Natural killer cell (primary cell): ENCODE data around the gene OR1I1. TPM values are rescaled to one million over a fixed set of nuclear protein-coding genes. Genes with fewer than 3 reads are reported as not detected.

Experiments
- ATAC-seq, 3 donors: fragments of 150-1000 bp in 2 of 3; fragments of 200-7000 bp in 1 of 3; cut with Tn5 transposase; 1 replicate in 1 of 3; 2 replicates in 2 of 3; pipeline ENCODE4 v1.10.0; 2021; ENCODE audit warnings: mild to moderate bottlenecking in 2 of 3, moderate library complexity in 2 of 3
- DNase-seq, 2 donors: peaks; one replicate each; pipeline versions ENCODE4 v3.0.0 to v3.0.0-alpha.2; 2013 to 2021; ENCODE audit warnings: mixed read lengths in 1 of 2
- H3K27ac ChIP-seq: one replicate; pipeline ENCODE4 v1.5.1; 2013; ENCODE audit warnings: mild to moderate bottlenecking, low read length
- H3K27me3 ChIP-seq: one replicate; pipeline ENCODE4 v1.6.1; 2013; ENCODE audit warnings: low read length; ENCODE audit not compliant: control insufficient read depth, insufficient read depth
- H3K36me3 ChIP-seq: one replicate; pipeline ENCODE4 v1.6.1; 2013; ENCODE audit warnings: low read length; ENCODE audit not compliant: control insufficient read depth, insufficient read depth
- H3K4me1 ChIP-seq: one replicate; pipeline ENCODE4 v1.6.1; 2013; ENCODE audit warnings: low read length; ENCODE audit not compliant: control insufficient read depth, insufficient read depth
- H3K4me3 ChIP-seq: one replicate; pipeline ENCODE4 v1.5.1; 2013; ENCODE audit warnings: low read length
- H3K9me3 ChIP-seq: one replicate; pipeline ENCODE4 v1.6.1; 2013; ENCODE audit warnings: low read length; ENCODE audit not compliant: control insufficient read depth, insufficient read depth
- H3K27ac Mint-ChIP-seq, 2 donors: one replicate each; pipeline ENCODE4 v1.8.0; 2022; ENCODE audit warnings: mild to moderate bottlenecking in 2 of 2, mixed read lengths in 2 of 2, moderate library complexity in 1 of 2
- H3K27me3 Mint-ChIP-seq, 2 donors: one replicate each; pipeline ENCODE4 v1.8.0; 2022; ENCODE audit warnings: low read depth in 2 of 2, mixed read lengths in 2 of 2
- H3K36me3 Mint-ChIP-seq: one replicate; pipeline ENCODE4 v1.8.0; 2022; ENCODE audit warnings: mixed read lengths
- H3K4me1 Mint-ChIP-seq, 2 donors: one replicate each; pipeline ENCODE4 v1.8.0; 2022; ENCODE audit warnings: mixed read lengths in 2 of 2
- H3K4me3 Mint-ChIP-seq: one replicate; pipeline ENCODE4 v1.8.0; 2022; ENCODE audit warnings: mild to moderate bottlenecking, moderate library complexity, mixed read lengths
- H3K9me3 Mint-ChIP-seq, 2 donors: one replicate each; pipeline ENCODE4 v1.8.0; 2022; ENCODE audit warnings: mixed read lengths in 2 of 2
- WGBS: methylation state at CpG from one replicate; pipeline ENCODE4 v1.1.7; 2013; ENCODE audit warnings: missing lambda C conversion rate; ENCODE audit not compliant: insufficient coverage; 5-methylcytosine and 5-hydroxymethylcytosine counted together
- intact Hi-C: fragments of 100-400 bp; cut with micrococcal nuclease; formaldehyde crosslinking; loops from one replicate; pipeline ENCODE4 v1.14.2; 2022
- total RNA-seq, 4 donors: library from RNA; stranded (reverse); fragments of 120-200 nt in 1 of 4; gene quantifications; one replicate each; pipeline versions ENCODE4 v1.2.3 to v1.2.4, GENCODE V29; 2013 to 2022
- TF ChIP-seq, protein P1 (sequence below): fragments of 200-600 bp; IDR thresholded peaks from one replicate; pipeline ENCODE4 v1.8.0; 2022; ENCODE audit warnings: antibody characterized with exemption

OR1I1 gene
- total RNA-seq, 3 donors from 2014 or later (not counting 1 experiment from before 2014, with no cell fraction given) = not detected

DNA sequence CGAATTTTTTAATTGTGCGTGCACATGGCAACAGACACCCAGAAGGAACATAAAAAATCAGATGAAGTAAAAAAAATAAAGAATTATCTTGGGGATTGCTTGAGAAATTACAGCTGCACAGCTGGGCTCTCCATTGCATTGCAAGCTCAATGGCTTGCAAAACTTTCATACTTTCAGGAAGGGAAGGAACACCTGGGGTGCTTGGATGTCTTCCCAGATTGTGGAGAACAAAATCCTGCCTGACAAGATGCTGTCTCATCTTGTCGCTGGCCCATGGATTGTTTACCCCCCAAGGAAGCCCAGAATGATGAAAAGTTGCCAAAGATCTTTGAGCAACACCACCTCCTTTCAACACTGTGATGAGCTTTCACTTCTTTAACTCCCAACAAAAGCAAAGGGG is 43.7 kb upstream of the OR1I1 start:
- Histone ChIP-seq H3K27ac (no peak overlapping the region), H3K36me3 (no peaks in the 10 kb centered on the region), H3K4me1 (no peaks in the 10 kb centered on the region), H3K4me3 (no peak overlapping the region), H3K27me3 (no peaks in the 10 kb centered on the region), H3K9me3 (no peaks in the 10 kb centered on the region)
- TF ChIP-seq, protein P1, sequence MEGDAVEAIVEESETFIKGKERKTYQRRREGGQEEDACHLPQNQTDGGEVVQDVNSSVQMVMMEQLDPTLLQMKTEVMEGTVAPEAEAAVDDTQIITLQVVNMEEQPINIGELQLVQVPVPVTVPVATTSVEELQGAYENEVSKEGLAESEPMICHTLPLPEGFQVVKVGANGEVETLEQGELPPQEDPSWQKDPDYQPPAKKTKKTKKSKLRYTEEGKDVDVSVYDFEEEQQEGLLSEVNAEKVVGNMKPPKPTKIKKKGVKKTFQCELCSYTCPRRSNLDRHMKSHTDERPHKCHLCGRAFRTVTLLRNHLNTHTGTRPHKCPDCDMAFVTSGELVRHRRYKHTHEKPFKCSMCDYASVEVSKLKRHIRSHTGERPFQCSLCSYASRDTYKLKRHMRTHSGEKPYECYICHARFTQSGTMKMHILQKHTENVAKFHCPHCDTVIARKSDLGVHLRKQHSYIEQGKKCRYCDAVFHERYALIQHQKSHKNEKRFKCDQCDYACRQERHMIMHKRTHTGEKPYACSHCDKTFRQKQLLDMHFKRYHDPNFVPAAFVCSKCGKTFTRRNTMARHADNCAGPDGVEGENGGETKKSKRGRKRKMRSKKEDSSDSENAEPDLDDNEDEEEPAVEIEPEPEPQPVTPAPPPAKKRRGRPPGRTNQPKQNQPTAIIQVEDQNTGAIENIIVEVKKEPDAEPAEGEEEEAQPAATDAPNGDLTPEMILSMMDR = no peak
- Mint-ChIP-seq H3K4me1 (no peaks in the 10 kb centered on the region), H3K4me3 (no peak overlapping the region), H3K27me3 (peaks cover 12 to 20% of the 10 kb centered on the region in 2 donors), H3K27ac (no peak overlapping the region), H3K9me3 (no peaks in the 10 kb centered on the region), H3K36me3 (no peaks in the 10 kb centered on the region)
- WGBS = 64% methylated on average over 3 of the region's 3 CpGs
- ATAC-seq (no peak), DNase-seq (no peak)
- intact Hi-C loops = no loop called here

DNA sequence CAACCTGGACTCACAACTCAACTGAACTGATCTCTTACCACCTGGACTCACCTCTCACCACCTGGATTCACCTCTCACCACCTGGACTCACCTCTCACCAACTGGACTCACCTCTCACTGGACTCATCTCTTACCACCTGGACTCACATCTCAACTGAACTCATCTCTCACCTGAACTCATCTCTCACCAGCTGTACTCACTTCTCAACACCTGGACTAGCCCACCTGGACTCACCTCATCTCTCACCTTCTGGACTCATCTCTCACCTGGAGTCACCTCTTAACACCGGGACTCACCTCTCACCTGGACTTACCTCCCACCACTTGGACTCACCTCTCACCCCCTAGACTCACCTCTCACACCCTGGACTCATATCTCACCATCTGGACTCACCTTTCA is 40.0 kb upstream of the OR1I1 start:
- H3K4me3 Mint-ChIP-seq = no peak overlapping the region
- H3K27me3 Mint-ChIP-seq = peaks cover 4 to 9% of the 10 kb centered on the region in 2 donors
- ATAC-seq = peak in 1 of 3 donors; percentile 39
- no peaks in the 10 kb centered on the region for H3K36me3 Mint-ChIP-seq
- H3K9me3 Mint-ChIP-seq = no peaks in the 10 kb centered on the region
- Histone ChIP-seq H3K4me1 (no peaks in the 10 kb centered on the region), H3K4me3 (no peak overlapping the region), H3K27me3 (no peaks in the 10 kb centered on the region), H3K9me3 (no peaks in the 10 kb centered on the region), H3K27ac (no peak overlapping the region), H3K36me3 (no peaks in the 10 kb centered on the region)
- no peaks in the 10 kb centered on the region for H3K4me1 Mint-ChIP-seq
- H3K27ac Mint-ChIP-seq = no peak overlapping the region
- intact Hi-C loops = no loop called here
- 76% methylated on average over 1 of the region's 1 CpG for WGBS
- TF ChIP-seq, protein P1 = no peak
- DNase-seq = no peak

DNA sequence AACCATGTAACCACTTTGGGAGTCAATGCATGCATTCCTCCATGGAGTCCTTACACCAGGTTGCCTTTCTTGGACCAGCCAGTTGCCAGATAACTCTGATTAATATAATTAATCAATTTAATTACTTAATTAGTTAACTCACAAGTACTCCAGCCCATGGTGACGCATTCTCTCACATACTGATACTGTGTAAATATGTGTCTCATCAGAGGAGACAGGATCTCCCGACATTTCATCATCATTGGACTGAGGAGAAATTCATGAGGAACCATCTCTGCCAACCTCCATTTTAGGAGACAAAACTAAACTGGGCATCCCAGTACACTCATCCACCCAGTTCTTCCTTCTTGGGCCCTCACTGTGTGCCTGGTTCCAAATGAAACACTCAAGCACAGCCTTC is 39.2 kb upstream of the OR1I1 start:
- Mint-ChIP-seq H3K27me3 (peaks cover 0 to 6% of the 10 kb centered on the region in 2 donors), H3K4me1 (no peaks in the 10 kb centered on the region), H3K9me3 (no peaks in the 10 kb centered on the region), H3K27ac (no peak overlapping the region), H3K4me3 (no peak overlapping the region), H3K36me3 (no peaks in the 10 kb centered on the region)
- Histone ChIP-seq H3K4me3 (no peak overlapping the region), H3K9me3 (no peaks in the 10 kb centered on the region), H3K27ac (no peak overlapping the region), H3K36me3 (no peaks in the 10 kb centered on the region), H3K27me3 (no peaks in the 10 kb centered on the region), H3K4me1 (no peaks in the 10 kb centered on the region)
- intact Hi-C loops = no loop called here
- 91% methylated on average over 2 of the region's 2 CpGs for WGBS
- DNase-seq = no peak
- no peak for ATAC-seq
- TF ChIP-seq, protein P1 = no peak

DNA sequence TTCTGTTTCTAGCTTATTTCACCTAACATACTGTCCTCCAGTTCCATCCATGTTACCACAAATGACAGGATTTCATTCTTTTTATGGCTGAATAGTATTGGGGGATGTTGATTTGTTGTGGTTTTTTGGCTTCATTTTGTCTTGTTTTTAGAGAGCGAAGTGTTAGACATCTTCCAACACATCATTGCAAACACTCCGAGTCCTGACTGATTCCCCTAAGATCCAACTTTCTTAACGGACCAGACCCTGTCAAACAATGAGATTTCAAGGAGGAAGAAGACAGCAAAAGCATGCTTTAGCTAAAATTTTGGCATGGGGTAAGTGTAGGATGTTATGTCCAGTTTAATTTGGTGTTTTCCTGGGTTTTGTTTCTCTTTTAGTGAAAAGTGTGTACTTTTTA is 36.5 kb upstream of the OR1I1 start:
- Histone ChIP-seq H3K36me3 (no peaks in the 10 kb centered on the region), H3K27ac (no peak overlapping the region), H3K27me3 (no peaks in the 10 kb centered on the region), H3K9me3 (no peaks in the 10 kb centered on the region), H3K4me3 (no peak overlapping the region), H3K4me1 (no peaks in the 10 kb centered on the region)
- TF ChIP-seq, protein P1 = no peak
- peaks cover 0 to 11% of the 10 kb centered on the region in 2 donors for H3K27me3 Mint-ChIP-seq
- no peaks in the 10 kb centered on the region for H3K36me3 Mint-ChIP-seq
- H3K4me1 Mint-ChIP-seq = no peaks in the 10 kb centered on the region
- H3K27ac Mint-ChIP-seq = no peak overlapping the region
- DNase-seq (no peak), ATAC-seq (no peak)
- H3K9me3 Mint-ChIP-seq = no peaks in the 10 kb centered on the region
- WGBS = 87% methylated on average over 2 of the region's 3 CpGs
- intact Hi-C loops = no loop called here
- H3K4me3 Mint-ChIP-seq = no peak overlapping the region
